AG08395 (cell line): ENCODE data around the gene MXD3.
"Not testable (repeated sequence)": the region's sequence is repeated elsewhere in the genome, so short reads cannot be mapped to it uniquely, and the experiment has no call there.

ENCODE experiments used
- DNase-seq: peaks from one replicate; pipeline ENCODE4 v3.0.0; 2012; ENCODE audit warnings: mixed read lengths, low spot score

Gene MXD3

GRCh38 chr5:177343000-177343399, 31.3 kb upstream of the MXD3 start:
- not testable (repeated sequence) for DNase-seq

- DNase-seq, result no peak
Observed at GRCh38 chr5:177339107-177339638, 27.5 kb upstream of the MXD3 start.

GRCh38 chr5:177338251-177339106, 26.8 kb upstream of the MXD3 start:
- no peak for DNase-seq

GRCh38 chr5:177336603-177337494, 25.2 kb upstream of the MXD3 start:
- no peak for DNase-seq

GRCh38 chr5:177336112-177336511, 24.4 kb upstream of the MXD3 start:
- DNase-seq, result no peak

GRCh38 chr5:177335701-177336065, 24.0 kb upstream of the MXD3 start:
- no peak for DNase-seq

GRCh38 chr5:177334781-177335700, 23.3 kb upstream of the MXD3 start:
- DNase-seq, result no peak

- no peak for DNase-seq
Observed at GRCh38 chr5:177334155-177334551, 22.5 kb upstream of the MXD3 start.

- no peak for DNase-seq
Observed at GRCh38 chr5:177333420-177334154, 21.9 kb upstream of the MXD3 start.

GRCh38 chr5:177332896-177333260, 21.2 kb upstream of the MXD3 start:
- DNase-seq, result no peak

GRCh38 chr5:177332031-177332895, 20.6 kb upstream of the MXD3 start:
- DNase-seq, result no peak

GRCh38 chr5:177330991-177331842, 19.5 kb upstream of the MXD3 start:
- DNase-seq, result no peak

GRCh38 chr5:177329883-177330282, 18.2 kb upstream of the MXD3 start:
- no peak for DNase-seq

GRCh38 chr5:177328545-177329231, 17.0 kb upstream of the MXD3 start:
- DNase-seq, result no peak

- DNase-seq, result no peak
Observed at GRCh38 chr5:177327539-177328522, 16.1 kb upstream of the MXD3 start.

- no peak for DNase-seq
Observed at GRCh38 chr5:177325868-177326381, 14.2 kb upstream of the MXD3 start.

GRCh38 chr5:177320879-177321278, 9.2 kb upstream of the MXD3 start:
- DNase-seq, result no peak
